ENCODE results near the gene ANXA2R. TPM values are rescaled to one million over a fixed set of nuclear protein-coding genes. Genes with fewer than 3 reads are reported as not detected.
A peak's percentile ranks its signal among the peaks of the same experiment; 100 is the strongest.

Gene ANXA2R
- total and polyA plus RNA-seq, 2 experiments from 2014 or later = 0.93 to 4.5 TPM

DNA sequence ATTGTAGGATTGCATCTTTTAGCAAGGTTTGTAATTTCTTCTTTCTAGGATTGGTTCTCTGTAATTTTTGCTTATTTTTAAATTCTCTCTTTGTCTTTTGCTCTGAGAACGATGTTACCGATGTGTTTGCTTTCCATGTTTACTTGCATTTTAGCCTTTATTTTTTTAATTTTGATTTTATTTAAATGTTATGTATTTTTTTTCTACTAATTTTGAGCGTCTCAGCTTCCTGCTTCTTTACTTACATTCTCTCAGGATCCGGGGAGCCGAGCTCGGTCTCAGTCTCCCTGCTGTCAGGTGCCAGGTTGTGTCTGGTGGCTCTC lies 20.9 kb downstream of the ANXA2R start:
- Histone ChIP-seq H3K79me2 (peaks cover 19% of the 10 kb centered on the region), H2AFZ (peak overlapping the region; percentile 41), H3K9me3 (ENCODE audit: low read depth) (no peaks in the 10 kb centered on the region), H3K4me1 (ENCODE audit: insufficient read depth) (peaks cover 4% of the 10 kb centered on the region), H3K9me2 (replicated peaks; ENCODE audit: insufficient read depth) (no peaks in the 10 kb centered on the region), H3K4me2 (peak overlapping the region; percentile 96), H3K27ac (peak overlapping the region; percentile 93), H3K4me3 (peak overlapping the region; percentile 73), H3K36me3 (replicated peaks; ENCODE audit: insufficient read depth, low read depth) (no peaks in the 10 kb centered on the region), H3K27me3 (peaks cover 16% of the 10 kb centered on the region), H4K20me1 (ENCODE audit: insufficient read depth, poor library complexity, severe bottlenecking) (no peaks in the 10 kb centered on the region)
- DNase-seq (ENCODE audit: low spot score) = no peak
- TF ChIP-seq EZH2phosphoT487 (IDR thresholded peaks at IDR 0.05; ENCODE audit: low read depth, severe bottlenecking, unreplicated experiment) (no peak), EZH2 (IDR thresholded peaks at IDR 0.05; ENCODE audit: borderline replicate concordance) (no peak), CTCF (IDR thresholded peaks at IDR 0.05; ENCODE audit: poor library complexity) (no peak)
- WGBS (ENCODE audit: low lambda C conversion rate, missing lambda C conversion rate) = 10% methylated on average over 6 of the region's 6 CpGs

DNA sequence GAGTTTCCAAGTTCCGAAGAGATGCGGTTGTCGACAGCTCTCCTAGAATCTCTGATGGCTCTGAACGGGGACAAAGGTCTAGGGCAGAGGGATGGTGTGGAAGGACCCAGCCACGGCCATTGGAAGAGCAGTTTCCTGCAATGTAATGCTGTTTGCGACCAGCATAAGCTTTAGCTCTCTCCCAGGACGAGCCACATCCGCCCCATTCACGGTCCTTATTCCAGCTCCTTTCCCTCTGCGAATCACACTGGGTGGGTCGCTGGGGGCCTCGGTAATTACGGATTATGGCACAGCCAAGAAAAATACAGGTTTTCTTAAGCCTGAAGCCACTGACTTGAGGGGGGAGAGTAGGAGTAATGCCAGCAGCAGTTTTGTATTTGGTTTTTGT lies 22.7 kb downstream of the ANXA2R start:
- peaks cover 4% of the 10 kb centered on the region for H3K4me1 ChIP-seq (ENCODE audit: insufficient read depth)
- WGBS (ENCODE audit: low lambda C conversion rate, missing lambda C conversion rate) = 5% methylated on average over 13 of the region's 13 CpGs
- no peaks in the 10 kb centered on the region for H3K36me3 ChIP-seq (replicated peaks; ENCODE audit: insufficient read depth, low read depth)
- H3K4me2 ChIP-seq = peak overlapping the region; percentile 96
- H3K79me2 ChIP-seq = peaks cover 19% of the 10 kb centered on the region
- H3K27me3 ChIP-seq = peaks cover 12% of the 10 kb centered on the region
- no peaks in the 10 kb centered on the region for H3K9me2 ChIP-seq (replicated peaks; ENCODE audit: insufficient read depth)
- TF ChIP-seq EZH2phosphoT487 (IDR thresholded peaks at IDR 0.05; ENCODE audit: low read depth, severe bottlenecking, unreplicated experiment) (no peak), EZH2 (IDR thresholded peaks at IDR 0.05; ENCODE audit: borderline replicate concordance) (no peak), CTCF (IDR thresholded peaks at IDR 0.05; ENCODE audit: poor library complexity) (no peak)
- peak overlapping the region; percentile 93 for H3K27ac ChIP-seq
- peak; percentile 54 for DNase-seq (ENCODE audit: low spot score)
- H3K9me3 ChIP-seq (ENCODE audit: low read depth) = no peaks in the 10 kb centered on the region
- peak overlapping the region; percentile 73 for H3K4me3 ChIP-seq
- peak overlapping the region; percentile 98 for H2AFZ ChIP-seq
- no peaks in the 10 kb centered on the region for H4K20me1 ChIP-seq (ENCODE audit: insufficient read depth, poor library complexity, severe bottlenecking)

DNA sequence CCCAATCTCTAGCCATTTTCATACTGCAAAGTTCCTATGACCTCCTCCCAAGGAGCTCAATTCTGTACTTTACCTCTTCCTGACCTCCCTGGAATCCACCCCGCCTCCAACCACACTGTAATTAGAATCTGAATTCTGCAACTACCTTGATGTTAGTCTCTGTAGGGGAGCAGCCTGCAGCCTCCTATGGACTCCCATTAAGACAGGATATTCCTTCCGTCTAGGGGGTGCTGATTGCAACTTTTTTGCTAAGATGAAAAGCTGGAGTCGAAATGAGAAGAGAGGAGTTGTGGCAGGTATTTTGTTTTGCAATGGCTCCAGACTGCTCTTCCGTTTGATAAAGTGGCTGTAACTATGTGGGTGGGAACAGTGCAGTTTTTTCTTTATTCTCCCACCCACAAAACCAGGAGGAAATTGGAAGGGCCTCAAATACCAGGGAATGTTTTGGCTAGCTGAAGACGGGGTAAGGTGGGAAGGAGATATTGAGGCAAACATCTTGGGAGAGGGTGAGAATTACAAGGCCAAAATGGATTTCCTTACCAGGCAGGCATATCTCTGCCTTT lies 23.8 kb downstream of the ANXA2R start:
- Histone ChIP-seq H3K4me2 (peak overlapping the region; percentile 96), H4K20me1 (ENCODE audit: insufficient read depth, poor library complexity, severe bottlenecking) (no peaks in the 10 kb centered on the region), H3K9me2 (replicated peaks; ENCODE audit: insufficient read depth) (no peaks in the 10 kb centered on the region), H3K4me1 (ENCODE audit: insufficient read depth) (peaks cover 4% of the 10 kb centered on the region), H3K4me3 (no peak overlapping the region), H3K9me3 (ENCODE audit: low read depth) (no peaks in the 10 kb centered on the region), H3K36me3 (replicated peaks; ENCODE audit: insufficient read depth, low read depth) (no peaks in the 10 kb centered on the region), H3K27me3 (peaks cover 12% of the 10 kb centered on the region), H3K79me2 (peaks cover 16% of the 10 kb centered on the region), H3K27ac (no peak overlapping the region), H2AFZ (no peak overlapping the region)
- DNase-seq (ENCODE audit: low spot score) = no peak
- WGBS (ENCODE audit: low lambda C conversion rate, missing lambda C conversion rate) = 54% methylated on average over 5 of the region's 5 CpGs
- TF ChIP-seq EZH2 (IDR thresholded peaks at IDR 0.05; ENCODE audit: borderline replicate concordance) (no peak), CTCF (IDR thresholded peaks at IDR 0.05; ENCODE audit: poor library complexity) (no peak), EZH2phosphoT487 (IDR thresholded peaks at IDR 0.05; ENCODE audit: low read depth, severe bottlenecking, unreplicated experiment) (no peak)

GRCh38 chr5:43014522-43014921 lies 25.6 kb downstream of the ANXA2R start:
- DNase-seq (ENCODE audit: low spot score) = no peak
- Histone ChIP-seq H3K9me2 (replicated peaks; ENCODE audit: insufficient read depth) (no peaks in the 10 kb centered on the region), H4K20me1 (ENCODE audit: insufficient read depth, poor library complexity, severe bottlenecking) (no peaks in the 10 kb centered on the region), H2AFZ (no peak overlapping the region), H3K79me2 (peaks cover 11% of the 10 kb centered on the region), H3K4me1 (ENCODE audit: insufficient read depth) (peaks cover 4% of the 10 kb centered on the region), H3K9me3 (ENCODE audit: low read depth) (no peaks in the 10 kb centered on the region), H3K27me3 (peaks cover 2% of the 10 kb centered on the region), H3K4me3 (no peak overlapping the region), H3K36me3 (replicated peaks; ENCODE audit: insufficient read depth, low read depth) (no peaks in the 10 kb centered on the region), H3K27ac (no peak overlapping the region), H3K4me2 (no peak overlapping the region)
- TF ChIP-seq EZH2 (IDR thresholded peaks at IDR 0.05; ENCODE audit: borderline replicate concordance) (no peak), EZH2phosphoT487 (IDR thresholded peaks at IDR 0.05; ENCODE audit: low read depth, severe bottlenecking, unreplicated experiment) (no peak), CTCF (IDR thresholded peaks at IDR 0.05; ENCODE audit: poor library complexity) (no peak)
